NCI-H1092 treated with DMSO at 0.1 percent for 48 hours (cell line): Measurements from ENCODE around the gene SH3D19.
A peak's percentile ranks its signal among the peaks of the same experiment; 100 is the strongest.
"Not testable (repeated sequence)": the region's sequence is repeated elsewhere in the genome, so short reads cannot be mapped to it uniquely, and the experiment has no call there.

Experiments used
- DNase-seq: peaks from one replicate; lab custom pipeline; 2025; lab: John Stamatoyannopoulos, UW

SH3D19 gene

DNA sequence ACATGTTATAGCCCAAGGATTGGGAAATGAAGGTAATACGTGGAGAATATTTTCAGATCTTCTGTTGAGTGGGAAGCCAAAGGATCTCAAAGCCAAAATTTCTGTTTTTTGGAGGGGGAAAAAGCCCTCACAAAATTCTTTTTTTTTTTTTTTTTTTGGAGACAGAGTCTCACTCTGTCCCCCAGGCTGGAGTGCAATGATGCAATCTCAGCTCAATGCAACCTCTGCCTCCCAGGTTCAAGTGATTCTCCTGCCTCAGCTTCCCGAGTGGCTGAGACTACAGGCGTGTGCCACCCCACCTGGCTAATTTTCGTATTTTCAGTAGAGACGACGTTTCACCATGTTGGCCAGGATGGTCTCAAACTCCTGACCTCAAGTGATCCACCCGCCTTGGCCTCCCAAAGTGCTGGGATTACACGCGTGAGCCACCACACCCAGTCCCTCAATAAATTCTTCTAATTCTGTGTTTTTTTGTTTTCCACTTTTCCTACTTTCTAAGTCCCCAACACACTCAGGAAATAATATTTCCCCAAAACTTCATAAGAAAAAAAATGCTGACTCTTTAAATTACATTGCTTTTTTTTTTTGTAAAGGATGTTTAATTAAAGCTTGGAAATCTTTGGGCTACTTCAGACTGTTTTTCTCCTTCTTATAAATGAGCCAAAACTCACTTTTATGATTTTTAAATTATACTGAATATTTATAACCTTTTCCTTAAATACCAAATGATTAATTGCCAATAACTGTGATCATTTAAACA is 174.4 kb downstream of the SH3D19 start:
- no peak for DNase-seq

GRCh38 chr4:151148261-151148660 is 177.1 kb downstream of the SH3D19 start:
- no peak for DNase-seq

GRCh38 chr4:151147000-151147399 is 178.4 kb downstream of the SH3D19 start:
- no peak for DNase-seq

DNA sequence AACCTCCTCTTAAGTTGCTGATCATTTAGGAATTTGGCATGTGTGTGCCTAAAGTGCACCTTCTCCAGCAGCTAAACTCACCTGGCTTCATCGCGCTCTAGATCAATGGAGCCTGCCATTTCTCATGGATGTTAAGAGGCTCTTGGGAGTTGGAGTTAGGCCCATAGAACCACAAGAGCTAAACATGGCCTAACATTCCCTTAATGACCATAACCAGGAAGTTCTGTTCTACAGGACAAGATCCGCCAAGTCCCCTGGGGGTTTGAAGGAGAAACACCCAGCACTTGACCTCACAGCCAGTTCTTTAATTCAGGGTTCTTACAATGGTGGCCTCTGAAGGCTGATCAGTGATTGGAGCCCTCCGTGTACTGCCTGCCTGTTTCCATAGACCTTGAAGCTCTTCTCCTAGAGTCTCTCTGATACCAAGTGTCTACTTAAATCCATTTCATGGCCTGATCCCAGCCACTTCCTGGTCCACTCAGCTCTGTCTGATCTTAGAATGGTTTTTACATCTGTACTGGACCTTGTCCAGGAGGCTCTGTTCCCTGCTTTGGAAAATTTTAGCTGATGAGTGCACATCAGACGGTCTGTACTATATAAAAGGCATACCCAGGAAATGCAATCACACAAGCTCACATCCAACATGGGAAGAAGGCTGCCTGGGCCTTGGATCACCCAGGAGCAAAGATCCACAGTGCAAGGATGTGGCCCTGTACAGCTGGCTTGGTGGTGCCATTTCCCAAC is 180.9 kb downstream of the SH3D19 start:
- DNase-seq, result no peak

- no peak for DNase-seq
Observed at GRCh38 chr4:151143811-151144210, 181.6 kb downstream of the SH3D19 start.

DNA sequence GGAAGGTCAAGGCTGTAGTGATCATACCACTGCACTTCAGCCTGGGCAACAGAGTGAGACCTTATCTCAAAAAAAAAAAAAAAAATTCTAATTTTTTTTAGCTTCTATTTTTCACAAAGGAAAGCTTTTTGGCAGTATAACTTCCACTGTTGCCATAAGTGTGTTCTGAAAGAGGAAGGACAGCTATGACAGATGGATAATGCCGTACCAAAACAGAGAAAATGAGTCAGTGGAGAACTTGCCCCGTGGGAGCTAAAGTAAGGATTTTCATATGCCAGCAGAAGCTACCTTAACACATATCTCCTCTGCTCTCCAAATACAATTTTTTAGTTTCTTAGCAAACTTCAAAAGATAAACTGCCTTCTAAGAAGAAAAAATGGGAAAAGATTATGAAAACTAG is 182.2 kb downstream of the SH3D19 start:
- no peak for DNase-seq

DNA sequence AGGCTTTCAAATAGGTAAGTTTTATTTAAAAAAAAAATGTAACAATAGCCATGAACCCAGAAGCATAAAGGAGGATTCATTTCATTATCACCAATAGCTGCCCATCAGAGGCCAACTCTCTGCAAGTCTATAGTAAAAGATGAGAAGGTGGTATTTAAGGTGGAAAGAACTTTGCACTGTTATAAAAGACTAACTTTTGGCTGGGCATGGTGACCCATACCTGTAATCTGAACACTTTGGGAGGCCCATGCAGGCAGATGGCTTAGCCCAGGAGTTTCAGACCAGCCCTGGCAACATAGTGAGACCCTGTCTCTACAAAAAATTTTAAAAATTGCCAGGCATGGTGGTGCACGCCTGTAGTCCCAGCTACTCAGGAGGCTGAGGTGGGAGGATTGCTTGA is 182.6 kb downstream of the SH3D19 start:
- DNase-seq, result no peak

GRCh38 chr4:151139814-151140213 is 185.6 kb downstream of the SH3D19 start:
- no peak for DNase-seq

DNA sequence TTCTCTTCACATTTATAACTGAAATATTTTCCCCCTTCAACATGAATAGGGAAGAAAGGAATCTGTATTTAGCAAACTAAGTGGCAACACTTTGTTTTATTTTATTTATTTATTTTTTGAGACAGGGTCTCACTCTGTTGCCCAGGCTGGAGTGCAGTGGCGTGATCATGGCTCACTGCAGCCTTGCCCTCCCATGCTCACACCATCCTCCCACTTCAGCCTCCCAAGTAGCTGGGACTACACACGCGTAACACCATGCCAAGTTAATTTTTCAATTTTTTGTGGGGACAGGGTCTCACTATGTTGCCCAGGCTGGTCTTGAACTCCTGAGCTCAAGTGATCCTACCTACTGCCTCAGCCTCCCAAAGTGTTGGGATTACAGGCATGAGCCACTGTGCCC is 189.4 kb downstream of the SH3D19 start:
- not testable (repeated sequence) for DNase-seq

- no peak for DNase-seq
Observed at GRCh38 chr4:151133311-151133710, 192.1 kb downstream of the SH3D19 start.

- DNase-seq, result no peak
Observed at GRCh38 chr4:151129796-151130195, 195.6 kb downstream of the SH3D19 start.

DNA sequence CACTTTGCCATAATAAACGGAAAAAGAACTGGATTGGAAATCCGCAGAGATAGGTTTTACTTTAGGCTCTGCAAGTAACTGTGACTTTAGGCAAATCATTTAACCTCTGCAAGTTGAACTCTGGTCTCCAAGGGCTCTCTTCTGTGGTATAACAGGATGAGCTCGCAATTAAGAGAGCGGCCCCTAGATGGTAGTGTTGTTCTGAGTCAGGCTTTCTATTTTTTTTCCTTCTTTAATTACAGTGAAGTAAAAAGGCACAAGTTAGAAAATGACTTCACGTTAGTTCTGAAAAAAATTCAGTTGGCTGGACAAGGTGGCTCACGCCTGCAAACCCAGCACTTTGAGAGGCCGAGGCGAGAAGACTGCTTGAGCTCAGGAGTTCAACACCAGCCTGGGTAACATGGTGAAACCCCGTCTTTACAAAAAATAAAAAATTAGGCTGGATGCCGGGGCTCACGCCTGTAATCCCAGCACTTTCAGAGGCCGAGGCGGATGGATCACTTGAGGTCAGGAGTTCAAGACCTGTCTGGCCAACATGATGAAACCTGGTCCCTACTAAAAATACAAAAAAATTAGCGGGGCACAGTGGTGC is 207.9 kb downstream of the SH3D19 start:
- peak; percentile 66 for DNase-seq

GRCh38 chr4:151114986-151115385 is 210.4 kb downstream of the SH3D19 start:
- no peak for DNase-seq

DNA sequence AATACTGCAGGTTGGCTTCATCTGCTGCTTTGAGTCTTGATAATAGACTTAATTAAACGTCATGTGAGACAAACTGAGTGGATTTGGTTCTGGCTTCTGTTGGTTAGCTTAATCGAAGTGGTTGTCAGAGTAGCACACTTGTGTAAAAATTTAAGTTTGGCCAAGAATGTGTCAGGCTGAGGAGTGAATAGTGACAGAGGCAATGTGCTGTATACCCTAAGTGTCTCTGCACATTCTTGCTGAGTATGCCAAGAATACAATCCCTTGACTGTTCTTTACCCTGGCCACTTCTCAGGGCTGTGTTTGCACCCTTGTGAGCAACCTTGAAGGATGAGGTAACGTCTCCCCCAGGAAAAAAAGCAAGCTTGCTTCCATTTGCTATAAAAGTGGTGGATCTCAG is 211.1 kb downstream of the SH3D19 start:
- no peak for DNase-seq

- DNase-seq, result no peak
Observed at GRCh38 chr4:151110236-151110635, 215.2 kb downstream of the SH3D19 start.

DNA sequence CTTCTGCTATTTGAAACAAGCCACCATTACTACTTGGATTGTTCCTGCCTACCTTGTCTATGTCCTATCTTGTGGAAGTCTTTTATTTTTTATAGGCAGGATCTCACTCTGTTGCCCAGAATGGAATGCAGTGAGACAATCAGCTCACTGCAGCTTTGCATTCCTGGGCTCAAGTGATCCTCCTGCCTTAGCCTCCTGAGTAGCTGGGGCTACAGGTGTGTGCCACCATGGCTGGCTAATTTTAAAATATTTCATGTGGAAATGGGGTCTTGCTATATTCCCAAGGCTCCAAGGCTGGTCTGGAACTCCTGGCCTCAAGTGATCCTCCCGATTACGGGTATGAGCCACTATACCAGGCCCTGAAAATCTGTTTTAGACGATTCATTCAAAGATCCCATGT is 218.3 kb downstream of the SH3D19 start:
- DNase-seq, result no peak

DNA sequence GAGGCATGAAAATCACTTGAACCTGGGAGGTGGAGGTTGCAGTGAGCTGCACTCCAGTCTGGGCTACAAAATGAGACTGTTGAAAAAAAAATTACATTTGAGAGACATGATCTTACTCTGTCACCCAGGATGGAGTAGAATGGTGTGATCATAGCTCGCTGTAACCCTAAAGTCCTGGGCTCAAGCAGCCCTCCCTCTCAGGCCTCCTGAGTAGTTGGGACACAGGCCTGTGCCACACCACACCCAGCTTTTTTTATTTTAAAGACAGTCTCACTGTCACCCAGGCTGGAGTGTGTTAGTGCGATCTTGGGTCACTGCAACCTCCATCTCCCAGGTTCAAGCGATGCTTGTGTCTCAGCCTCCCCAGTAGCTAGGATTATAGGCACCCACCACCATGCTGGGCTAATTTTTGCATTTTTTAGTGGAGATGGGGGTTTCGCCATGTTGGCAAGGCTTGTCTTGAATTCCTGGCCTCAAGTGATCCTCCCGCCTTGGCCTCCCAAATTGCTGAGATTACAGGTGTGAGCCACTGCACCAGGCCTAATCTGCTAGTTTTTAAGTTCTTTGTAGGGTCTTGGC is 219.9 kb downstream of the SH3D19 start:
- no peak for DNase-seq

DNA sequence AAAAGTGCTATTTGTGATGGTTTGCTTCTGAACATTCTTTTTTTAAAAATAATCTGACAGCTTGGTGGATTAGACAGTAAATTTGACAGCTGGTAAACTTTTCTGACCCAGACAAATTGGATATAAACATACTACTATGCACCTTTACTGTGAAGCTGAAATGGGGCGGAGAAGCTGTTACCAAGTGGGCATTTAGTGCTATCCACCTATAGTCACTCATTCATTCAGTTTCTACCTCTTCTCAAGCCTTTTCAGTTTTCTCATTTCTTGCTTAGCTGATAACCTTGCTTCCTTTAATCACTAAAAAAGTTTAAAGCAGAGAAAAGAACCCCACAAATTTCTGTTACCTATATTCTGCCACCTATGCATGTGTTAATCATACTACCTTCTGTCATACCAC is 220.8 kb downstream of the SH3D19 start:
- DNase-seq, result no peak

- no peak for DNase-seq
Observed at GRCh38 chr4:151103758-151104157, 221.6 kb downstream of the SH3D19 start.

GRCh38 chr4:151100531-151100930 is 224.9 kb downstream of the SH3D19 start:
- no peak for DNase-seq

- DNase-seq, result peak; percentile 42
Observed at GRCh38 chr4:151099976-151100417, 225.4 kb downstream of the SH3D19 start.

DNA sequence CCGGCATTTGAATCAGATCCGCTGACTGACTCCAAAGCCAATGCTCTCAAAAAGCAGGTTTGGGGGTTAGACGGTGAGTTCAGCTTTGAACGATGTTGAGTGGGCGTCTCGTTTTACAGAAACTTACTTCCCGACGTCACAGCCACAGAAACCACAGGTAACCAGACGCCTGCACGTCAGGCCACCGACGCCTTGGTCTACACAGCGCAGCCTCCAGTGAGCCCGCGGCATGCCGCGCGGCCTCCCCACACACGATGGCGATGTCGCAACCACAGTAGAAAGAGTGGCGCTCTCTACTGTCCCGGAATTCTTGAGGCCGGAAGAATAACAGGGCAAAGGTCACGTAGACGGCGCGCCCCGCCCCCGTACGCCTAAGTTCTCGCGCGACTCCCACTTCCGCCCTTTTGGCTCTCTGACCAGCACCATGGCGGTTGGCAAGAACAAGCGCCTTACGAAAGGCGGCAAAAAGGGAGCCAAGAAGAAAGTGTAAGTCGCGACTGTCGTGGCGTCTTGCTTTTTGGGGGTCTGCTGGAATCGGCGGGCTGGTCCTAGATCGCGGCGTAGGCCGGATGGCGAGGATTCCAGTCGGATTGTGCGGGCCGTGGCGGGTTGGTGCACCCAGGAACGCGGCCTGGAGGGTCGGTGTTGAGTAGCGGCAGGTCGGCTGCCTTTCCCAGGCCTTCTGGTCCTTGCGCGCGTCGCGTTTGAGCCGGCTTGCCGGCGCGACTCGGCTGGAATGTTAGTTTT is 226.0 kb downstream of the SH3D19 start, which contains the start of gene RPS3A:
RPS3A (plus strand) TSS at position 400 of the 747 bp plus-strand sequence; CDS start at position 425, 25 bp downstream.
- peak; percentile 97 for DNase-seq
